Measurements from ENCODE around the gene FOXL2.

Gene FOXL2

DNA sequence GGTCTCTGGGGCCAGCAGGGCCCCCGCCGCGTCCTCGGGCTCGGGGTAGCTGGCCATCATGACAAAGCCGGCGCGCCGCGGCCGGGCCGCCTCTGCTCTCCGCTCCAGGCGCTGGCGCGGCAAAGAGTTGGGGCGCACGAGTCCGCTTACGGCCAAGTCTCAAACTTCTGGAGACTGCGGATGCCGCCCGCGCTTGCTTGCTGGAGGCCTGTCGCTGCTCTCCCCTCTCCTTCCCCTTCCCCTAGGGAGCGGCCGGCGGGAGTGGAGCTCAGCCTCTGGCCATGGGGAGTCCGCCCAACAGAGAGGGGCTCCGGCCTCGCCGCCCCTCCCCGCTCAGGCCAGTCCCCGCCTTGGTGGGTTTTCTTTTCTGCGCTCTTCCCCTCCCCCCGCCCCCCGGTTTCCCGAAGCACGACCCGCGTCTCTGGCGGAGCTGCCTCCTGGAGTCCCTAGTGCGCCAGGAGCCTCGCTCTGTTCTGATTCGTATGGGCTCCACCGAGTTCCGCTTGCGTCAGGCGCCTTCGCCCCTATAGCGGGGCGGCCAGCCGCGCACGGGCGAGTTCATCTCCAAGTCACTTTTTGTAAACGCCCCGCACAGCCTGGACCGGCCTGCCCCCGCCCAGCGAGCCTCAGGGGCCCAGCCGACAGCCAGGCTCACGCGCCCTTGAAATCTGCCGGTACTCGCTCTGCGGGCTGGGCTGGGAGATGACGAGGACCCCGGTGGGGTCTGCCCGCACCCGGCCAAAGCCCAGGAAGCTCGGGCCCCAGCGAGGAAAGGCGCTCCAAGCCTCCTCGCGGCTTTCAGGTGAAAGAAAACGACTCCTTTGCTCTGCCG, at the start of gene FOXL2, which contains the start of gene FOXL2NB:
FOXL2 (minus strand) TSS at position 475 of the 832 bp plus-strand sequence; CDS start at position 60, 415 bp downstream.
FOXL2NB (plus strand) TSS at position 555 of the 832 bp plus-strand sequence; CDS start at position 703, 148 bp downstream.
- Mint-ChIP-seq H3K9me3 (no peaks in the 10 kb centered on the region), H3K4me1 (peaks cover 51% of the 10 kb centered on the region), H3K4me3 (peak within 1 kb of the TSS; percentile 80 to 85), H3K27ac (no peak within 1 kb of the TSS), H3K27me3 (peaks cover 92% of the 10 kb centered on the region)
- DNase-seq = peak; percentile 26 to 34
- peak; percentile 25 for ATAC-seq

DNA sequence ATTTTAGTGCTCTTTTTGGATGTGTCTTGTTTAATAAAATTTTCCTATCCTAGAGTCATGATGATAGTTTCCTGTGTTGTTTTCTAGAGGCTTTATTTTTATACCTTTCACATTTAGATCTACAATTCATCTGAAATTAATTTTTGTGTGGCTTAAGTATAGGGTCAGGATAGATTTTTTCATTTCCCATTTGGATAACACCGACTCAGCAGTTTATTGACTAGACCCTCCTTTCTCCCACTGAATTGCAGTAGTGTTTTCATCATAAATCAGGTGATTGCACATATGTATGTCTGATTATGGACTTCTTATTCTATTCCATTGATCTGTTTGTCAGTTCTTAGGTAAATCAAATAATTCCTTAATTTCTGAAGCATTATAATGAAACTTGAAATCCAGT, 48.8 kb upstream of the FOXL2 start:
- no peak for DNase-seq
- peaks cover 55% of the 10 kb centered on the region for H3K27me3 Mint-ChIP-seq
- no peak overlapping the region for H3K27ac Mint-ChIP-seq
- no peaks in the 10 kb centered on the region for H3K4me1 Mint-ChIP-seq
- ATAC-seq = no peak
- H3K4me3 Mint-ChIP-seq = no peak overlapping the region
- peaks cover 0 to under 1% of the 10 kb centered on the region in 2 donors for H3K9me3 Mint-ChIP-seq

DNA sequence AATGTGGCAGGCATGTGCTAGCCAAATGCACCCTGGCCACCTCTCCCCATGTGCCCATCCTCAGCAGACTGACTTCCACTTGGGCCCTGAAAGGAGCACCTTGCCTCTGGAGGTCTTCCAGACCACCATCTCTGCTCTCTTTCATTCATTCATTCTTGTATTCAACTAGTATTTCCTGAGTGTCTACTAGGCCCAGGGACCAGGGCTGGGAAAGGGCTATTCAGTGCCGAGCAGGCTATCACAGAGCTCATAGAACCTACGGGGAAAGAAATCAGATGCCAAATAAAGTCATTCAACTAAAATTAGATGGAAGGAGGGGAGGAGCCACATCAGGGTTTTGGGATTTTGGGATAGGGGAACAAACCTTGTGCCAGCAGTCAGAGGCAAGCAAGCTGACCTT, 40.2 kb upstream of the FOXL2 start:
- ATAC-seq (no peak), DNase-seq (no peak)
- Mint-ChIP-seq H3K9me3 (no peaks in the 10 kb centered on the region), H3K27ac (no peak overlapping the region), H3K4me3 (no peak overlapping the region), H3K4me1 (no peaks in the 10 kb centered on the region), H3K27me3 (peaks cover 23% of the 10 kb centered on the region)

DNA sequence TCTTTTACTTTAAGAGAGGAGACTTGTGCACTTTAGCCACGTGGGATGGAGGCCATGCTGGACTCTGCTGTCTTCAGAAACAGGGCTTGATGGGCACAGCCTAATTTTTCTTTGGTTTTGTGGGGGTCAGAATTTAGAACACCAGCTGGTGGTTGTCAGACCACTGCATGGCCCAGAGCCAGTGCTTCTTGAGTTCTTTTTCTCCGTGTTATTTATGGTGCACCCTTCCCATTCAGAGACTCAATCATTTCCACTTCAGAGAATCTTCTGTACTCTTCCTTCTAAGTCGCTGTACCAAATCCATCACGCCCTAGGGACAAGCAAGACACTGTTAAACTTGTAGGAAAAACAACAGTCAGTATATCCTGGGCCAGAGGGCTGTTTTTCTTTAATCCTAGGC, 39.0 kb upstream of the FOXL2 start:
- Mint-ChIP-seq H3K27ac (no peak overlapping the region), H3K4me3 (no peak overlapping the region), H3K4me1 (no peaks in the 10 kb centered on the region), H3K27me3 (peaks cover 21% of the 10 kb centered on the region), H3K9me3 (no peaks in the 10 kb centered on the region)
- no peak for ATAC-seq
- DNase-seq = no peak

DNA sequence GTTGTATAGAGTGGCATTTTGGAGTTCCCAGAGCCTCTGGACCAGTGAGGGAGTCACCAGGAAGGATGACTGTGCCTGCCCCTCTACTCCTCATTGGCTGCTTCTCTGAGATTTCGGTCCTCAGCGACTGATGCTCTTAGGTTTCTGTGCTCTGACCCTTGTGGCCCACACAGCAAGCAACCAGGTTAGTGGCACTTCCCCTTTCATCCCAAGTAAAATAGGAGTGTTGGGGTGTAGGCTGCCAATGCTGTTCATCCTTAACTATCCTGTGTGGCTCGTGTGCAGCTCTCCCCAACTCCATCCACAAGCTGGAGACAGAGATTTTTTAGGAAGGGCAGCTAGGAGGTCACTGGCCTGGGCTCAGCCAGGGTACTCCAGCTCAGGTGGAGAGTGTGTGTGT, 37.9 kb upstream of the FOXL2 start:
- peaks cover 20% of the 10 kb centered on the region for H3K27me3 Mint-ChIP-seq
- peak overlapping the region in 1 of 2 donors; percentile 32 for H3K27ac Mint-ChIP-seq
- H3K4me1 Mint-ChIP-seq = no peaks in the 10 kb centered on the region
- no peaks in the 10 kb centered on the region for H3K9me3 Mint-ChIP-seq
- DNase-seq (no peak), ATAC-seq (no peak)
- H3K4me3 Mint-ChIP-seq = no peak overlapping the region

DNA sequence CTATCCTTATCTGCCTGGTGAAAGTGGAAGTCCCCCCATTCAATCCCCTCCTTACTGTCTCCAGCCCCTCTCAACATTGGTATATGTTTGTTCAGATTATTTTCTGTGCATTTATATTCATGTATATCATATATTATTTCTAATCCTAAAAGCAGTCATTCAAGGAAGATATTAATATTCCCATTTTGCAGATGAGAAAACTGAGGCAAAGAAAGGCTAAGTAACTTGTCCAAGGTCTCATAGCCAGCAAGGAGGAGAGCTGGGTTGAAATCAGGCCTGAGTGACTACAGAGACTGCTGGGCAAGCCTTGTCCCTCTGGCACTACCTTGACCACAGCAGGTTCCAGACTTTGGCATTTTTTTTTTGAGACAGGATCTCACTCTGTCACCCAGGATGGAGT, 29.1 kb upstream of the FOXL2 start:
- Mint-ChIP-seq H3K4me1 (no peaks in the 10 kb centered on the region), H3K9me3 (no peaks in the 10 kb centered on the region), H3K27me3 (peaks cover 18% of the 10 kb centered on the region), H3K4me3 (no peak overlapping the region), H3K27ac (no peak overlapping the region)
- DNase-seq (no peak), ATAC-seq (no peak)

DNA sequence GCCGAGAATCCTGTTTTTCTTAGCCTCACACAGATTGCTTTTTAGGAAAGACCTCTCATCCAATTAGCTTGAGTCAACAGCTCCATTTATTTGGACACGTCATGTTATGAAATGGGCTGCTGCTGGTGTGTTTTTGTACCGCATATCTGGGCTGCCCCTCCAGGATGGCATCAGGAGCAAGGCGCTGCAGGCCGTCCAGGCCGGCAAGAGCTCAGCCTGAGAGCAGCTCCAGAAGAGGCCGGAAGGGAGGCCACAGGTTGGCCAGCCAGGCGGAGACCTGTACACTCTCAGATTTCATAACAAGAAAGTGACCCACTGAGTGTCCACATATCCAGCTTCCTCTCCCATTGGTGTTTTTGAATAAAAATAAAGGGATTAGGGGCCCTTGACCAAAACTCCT, 28.4 kb upstream of the FOXL2 start:
- no peak for DNase-seq
- Mint-ChIP-seq H3K9me3 (no peaks in the 10 kb centered on the region), H3K27ac (no peak overlapping the region), H3K4me3 (no peak overlapping the region), H3K4me1 (no peaks in the 10 kb centered on the region), H3K27me3 (peaks cover 25% of the 10 kb centered on the region)
- ATAC-seq = no peak

DNA sequence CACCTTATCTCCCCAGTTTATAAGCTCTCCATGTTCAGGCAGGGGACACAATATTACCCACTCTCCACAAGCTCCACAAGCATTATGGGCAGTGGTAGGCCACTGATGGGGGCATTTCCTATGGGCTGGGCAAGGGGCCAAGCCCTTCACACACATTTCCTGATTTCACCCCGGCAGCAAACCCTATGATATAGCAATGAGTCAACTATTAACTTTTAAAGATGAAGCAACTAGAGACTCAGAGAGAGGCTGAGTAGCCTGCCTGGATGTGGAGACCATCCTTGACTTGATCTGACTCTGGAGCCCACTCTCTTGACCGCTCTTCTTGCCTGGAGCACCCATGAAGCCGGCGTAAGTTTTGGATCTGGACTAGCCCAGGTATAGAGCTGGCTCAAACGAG, 27.5 kb upstream of the FOXL2 start:
- DNase-seq = no peak
- no peak for ATAC-seq

DNA sequence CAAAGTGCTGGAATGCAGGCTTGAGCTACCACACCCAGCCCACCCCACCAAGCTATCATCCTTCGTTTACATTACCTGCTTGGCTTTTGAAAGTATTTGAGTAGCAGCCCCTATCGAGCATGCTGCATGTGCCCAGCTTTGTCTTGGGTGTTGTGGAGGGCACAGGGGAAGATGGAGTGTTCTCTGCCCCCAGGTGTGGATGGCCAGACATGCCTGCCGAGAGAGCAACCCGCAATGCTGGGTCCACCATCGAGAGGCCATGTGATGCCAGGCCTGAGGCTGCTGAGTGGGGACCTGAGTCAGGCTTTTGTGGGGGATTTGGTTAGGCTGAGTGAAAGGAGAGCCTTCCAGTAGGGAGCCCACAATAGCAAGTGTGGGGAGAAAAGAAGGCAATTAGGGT, 26.0 kb upstream of the FOXL2 start:
- no peaks in the 10 kb centered on the region for H3K9me3 Mint-ChIP-seq
- H3K27me3 Mint-ChIP-seq = peaks cover 36% of the 10 kb centered on the region
- no peak overlapping the region for H3K4me3 Mint-ChIP-seq
- DNase-seq (no peak), ATAC-seq (no peak)
- no peaks in the 10 kb centered on the region for H3K4me1 Mint-ChIP-seq
- no peak overlapping the region for H3K27ac Mint-ChIP-seq

More for the DNA sequence above, 27.5 kb upstream of the FOXL2 start:
- Mint-ChIP-seq H3K9me3 (no peaks in the 10 kb centered on the region), H3K4me3 (no peak overlapping the region), H3K4me1 (no peaks in the 10 kb centered on the region), H3K27ac (peak overlapping the region in 1 of 2 donors; percentile 43), H3K27me3 (peaks cover 34% of the 10 kb centered on the region)

DNA sequence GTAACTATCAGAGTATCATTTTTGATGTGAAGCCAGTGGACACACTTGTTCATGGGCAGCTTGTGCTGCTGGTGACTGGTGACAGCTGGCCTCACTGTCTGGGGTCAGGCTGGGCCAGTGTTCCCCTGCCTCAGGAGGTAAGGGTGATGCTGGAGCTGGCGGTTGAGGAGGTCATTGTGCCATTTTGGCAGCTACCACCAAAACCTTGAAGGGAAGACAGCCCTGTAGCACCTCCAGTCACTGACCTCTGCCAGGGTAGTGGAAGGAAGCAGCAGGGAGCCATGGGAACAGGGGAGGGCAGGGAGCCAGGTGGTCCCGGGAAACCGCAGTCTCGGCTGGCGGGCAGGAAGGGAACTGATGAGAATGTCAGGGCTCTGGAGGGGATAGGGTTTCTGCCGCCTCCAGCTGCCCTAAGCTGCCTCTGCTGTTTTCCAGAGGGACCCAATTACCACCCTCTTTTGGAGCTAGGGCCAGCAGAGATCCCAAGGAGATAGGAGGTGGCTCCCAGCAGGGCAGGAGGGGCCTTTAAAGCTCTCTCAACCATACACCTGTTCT, 24.9 kb upstream of the FOXL2 start:
- H3K27me3 Mint-ChIP-seq = peaks cover 47% of the 10 kb centered on the region
- no peaks in the 10 kb centered on the region for H3K4me1 Mint-ChIP-seq

DNA sequence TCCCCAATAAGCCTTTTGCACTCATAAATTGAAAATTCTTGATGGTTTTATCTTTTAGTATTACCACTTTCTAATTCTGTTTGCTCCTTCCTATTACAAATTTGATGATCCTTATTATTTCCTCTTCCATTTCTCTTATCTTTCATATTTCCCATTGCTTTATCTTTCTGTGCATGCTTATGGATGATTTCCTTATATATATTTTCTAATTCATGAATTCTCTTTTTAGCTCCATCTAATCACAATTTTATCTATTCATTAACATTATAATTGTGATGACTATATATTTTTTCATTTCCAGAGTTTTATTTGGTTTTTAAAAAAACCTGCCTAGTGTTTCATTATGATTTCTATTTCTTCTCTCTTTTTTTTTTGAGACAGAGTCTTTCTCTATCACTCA, 18.0 kb upstream of the FOXL2 start:
- ATAC-seq = no peak
- DNase-seq = no peak
- Mint-ChIP-seq H3K9me3 (peaks cover 0 to 8% of the 10 kb centered on the region in 2 donors), H3K27ac (no peak overlapping the region), H3K4me1 (peaks cover 18% of the 10 kb centered on the region), H3K4me3 (no peak overlapping the region), H3K27me3 (peaks cover 74% of the 10 kb centered on the region)

More for the DNA sequence above, 24.9 kb upstream of the FOXL2 start:
- ATAC-seq = no peak
- no peak for DNase-seq
- Mint-ChIP-seq H3K4me3 (no peak overlapping the region), H3K27ac (no peak overlapping the region), H3K9me3 (no peaks in the 10 kb centered on the region)

DNA sequence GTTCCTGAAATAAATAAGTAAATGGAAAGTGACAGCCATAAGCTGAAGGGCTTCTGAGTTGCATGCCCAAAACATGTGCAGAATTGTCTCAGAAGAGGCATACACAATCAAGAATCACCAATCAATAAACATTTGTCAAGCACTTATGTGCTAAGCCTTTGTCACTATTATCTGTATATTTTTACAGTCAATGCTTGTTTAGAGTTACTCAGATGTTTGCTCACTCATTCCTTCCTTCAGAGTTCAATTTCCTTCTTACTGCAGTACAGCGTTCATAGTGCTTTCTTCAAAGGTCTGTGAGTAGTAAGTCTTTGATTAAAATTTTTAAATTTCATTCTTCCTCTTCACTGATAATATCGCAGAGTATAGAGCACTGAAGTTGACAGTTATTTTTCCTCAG, 17.3 kb upstream of the FOXL2 start:
- Mint-ChIP-seq H3K4me3 (no peak overlapping the region), H3K9me3 (peaks cover 0 to 8% of the 10 kb centered on the region in 2 donors), H3K27me3 (peaks cover 75% of the 10 kb centered on the region), H3K27ac (no peak overlapping the region), H3K4me1 (peaks cover 20% of the 10 kb centered on the region)
- ATAC-seq = no peak
- no peak for DNase-seq

DNA sequence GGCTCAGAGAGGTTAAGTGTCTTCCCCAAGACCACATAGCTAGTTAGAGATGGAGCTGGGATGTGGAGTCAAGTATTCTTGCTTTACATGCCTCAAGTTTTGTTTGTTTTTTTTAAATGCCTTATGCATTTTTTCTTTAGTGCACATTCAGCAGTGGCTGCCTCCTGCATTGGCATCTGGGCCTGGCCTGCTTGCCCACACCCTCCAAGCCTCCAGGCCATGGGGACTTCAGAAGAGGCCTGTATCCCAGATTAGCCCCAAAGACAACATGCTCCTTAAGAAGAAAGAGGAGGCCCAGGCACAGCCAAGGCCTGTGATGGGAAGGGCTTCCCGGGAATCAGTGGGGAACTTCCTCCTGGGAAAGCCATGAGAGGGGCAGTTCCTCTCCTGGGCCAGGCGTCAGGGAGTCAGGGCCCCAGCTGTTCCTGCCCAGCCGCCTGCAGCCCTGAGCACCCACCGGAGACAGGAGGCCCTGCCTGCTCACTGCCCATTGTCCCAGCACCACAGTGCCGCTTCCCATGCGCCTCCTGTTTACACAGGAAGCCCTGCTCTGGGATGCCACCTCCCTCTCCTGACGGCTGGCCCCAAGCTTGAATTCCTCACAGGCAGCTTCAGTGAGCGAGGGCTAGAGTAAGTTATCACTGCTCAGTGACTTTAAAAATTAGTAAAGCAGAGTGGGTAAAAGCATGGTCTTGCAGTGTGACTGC, 16.1 kb upstream of the FOXL2 start:
- Mint-ChIP-seq H3K4me1 (peaks cover 20% of the 10 kb centered on the region), H3K27ac (no peak overlapping the region), H3K9me3 (peaks cover 0 to 8% of the 10 kb centered on the region in 2 donors), H3K4me3 (no peak overlapping the region), H3K27me3 (peaks cover 87% of the 10 kb centered on the region)
- ATAC-seq = no peak
- DNase-seq = no peak

DNA sequence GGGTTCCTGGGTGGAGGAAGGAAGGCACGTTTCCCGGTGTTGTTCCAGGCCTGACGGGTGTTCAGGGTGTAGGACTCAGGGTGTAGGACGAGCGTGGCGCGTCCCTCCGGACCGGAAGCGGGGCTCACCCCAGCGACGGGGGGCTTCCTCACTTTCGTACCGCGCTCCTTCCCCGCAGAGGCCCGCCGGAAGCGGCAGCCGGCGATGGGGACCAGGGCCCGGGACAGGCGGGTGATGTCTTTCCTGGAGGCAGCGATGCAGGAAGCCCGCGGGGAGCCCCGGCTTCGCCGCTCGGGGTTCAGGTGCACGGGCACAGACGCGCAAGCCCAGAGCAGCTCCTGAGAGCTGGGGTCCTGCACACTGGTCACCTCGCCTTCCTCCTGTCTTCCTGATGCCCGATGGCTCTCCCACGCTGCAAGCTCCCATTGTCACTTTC, 13.5 kb upstream of the FOXL2 start:
- H3K4me1 Mint-ChIP-seq = peaks cover 20% of the 10 kb centered on the region
- ATAC-seq (peak; percentile 33), DNase-seq (no peak)
- H3K27me3 Mint-ChIP-seq = peaks cover 74% of the 10 kb centered on the region
- peaks cover 0 to 8% of the 10 kb centered on the region in 2 donors for H3K9me3 Mint-ChIP-seq
- H3K4me3 Mint-ChIP-seq = peak overlapping the region; percentile 60 to 71
- peak overlapping the region; percentile 7 to 55 for H3K27ac Mint-ChIP-seq

DNA sequence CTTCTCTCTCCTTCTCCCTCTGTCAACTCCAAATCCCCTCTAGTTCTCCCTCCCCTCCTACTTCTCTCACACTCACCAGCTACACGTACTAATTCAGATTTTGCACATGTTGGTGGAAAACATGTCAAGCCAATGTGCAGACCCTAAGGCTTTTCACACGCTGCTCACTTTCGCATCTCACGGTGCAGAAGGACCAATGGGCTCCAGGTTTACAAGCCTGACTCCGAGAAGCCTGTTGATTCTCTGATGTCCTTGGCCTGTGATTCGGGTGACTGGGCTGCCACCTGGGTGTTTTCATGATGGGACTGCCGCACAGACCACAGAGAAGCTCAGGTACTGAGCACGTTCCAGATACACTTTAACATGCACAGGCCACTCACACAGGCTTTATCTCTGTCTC, 3.8 kb upstream of the FOXL2 start:
- H3K9me3 Mint-ChIP-seq = no peaks in the 10 kb centered on the region
- H3K27me3 Mint-ChIP-seq = peaks cover 80% of the 10 kb centered on the region
- H3K4me3 Mint-ChIP-seq = peak overlapping the region; percentile 48 to 77
- peaks cover 24% of the 10 kb centered on the region for H3K4me1 Mint-ChIP-seq
- no peak overlapping the region for H3K27ac Mint-ChIP-seq
- ATAC-seq (no peak), DNase-seq (no peak)
